Stimulated activated CD8-positive, alpha-beta memory T cell treated with anti-CD3 and anti-CD28 coated beads, Interleukin-7, amount 100 ng/mL, for 24 hours (primary cell): ENCODE results near the gene TBC1D3I.
"Not testable (repeated sequence)": the region's sequence is repeated elsewhere in the genome, so short reads cannot be mapped to it uniquely, and the experiment has no call there.

ENCODE experiments used
- DNase-seq: peaks from one replicate; pipeline ENCODE4 v3.0.0-alpha.2; 2020; ENCODE audit warnings: low read depth

Gene TBC1D3I

GRCh38 chr17:36264470-36264869, at the start of gene TBC1D3I:
TSS of gene TBC1D3I (minus strand) at chr17:36264570. CDS start at chr17:36262985, 1,585 bp downstream.
- not testable (repeated sequence) for DNase-seq

- not testable (repeated sequence) for DNase-seq
Observed at GRCh38 chr17:36295161-36295560, 30.8 kb upstream of the TBC1D3I start.

- DNase-seq: not testable (repeated sequence)
Observed at GRCh38 chr17:36289965-36290612, 25.7 kb upstream of the TBC1D3I start.

GRCh38 chr17:36284219-36284618, 19.8 kb upstream of the TBC1D3I start:
- DNase-seq: not testable (repeated sequence)

- DNase-seq: not testable (repeated sequence)
Observed at GRCh38 chr17:36283256-36283655, 18.9 kb upstream of the TBC1D3I start.

- DNase-seq: not testable (repeated sequence)
Observed at GRCh38 chr17:36242046-36242445, 22.3 kb downstream of the TBC1D3I start.

- not testable (repeated sequence) for DNase-seq
Observed at GRCh38 chr17:36229644-36230043, 34.7 kb downstream of the TBC1D3I start.

GRCh38 chr17:36222967-36223366, 41.4 kb downstream of the TBC1D3I start:
- not testable (repeated sequence) for DNase-seq

GRCh38 chr17:36221581-36222100, 42.7 kb downstream of the TBC1D3I start:
- not testable (repeated sequence) for DNase-seq

- not testable (repeated sequence) for DNase-seq
Observed at GRCh38 chr17:36220737-36221580, 43.4 kb downstream of the TBC1D3I start.

GRCh38 chr17:36219556-36219955, 44.8 kb downstream of the TBC1D3I start:
- not testable (repeated sequence) for DNase-seq

GRCh38 chr17:36215406-36216308, 48.7 kb downstream of the TBC1D3I start:
- DNase-seq: not testable (repeated sequence)

GRCh38 chr17:36214918-36215317, 49.5 kb downstream of the TBC1D3I start:
- no peak for DNase-seq

- DNase-seq: no peak
Observed at GRCh38 chr17:36213695-36214094, 50.7 kb downstream of the TBC1D3I start.

- DNase-seq: no peak
Observed at GRCh38 chr17:36212966-36213365, 51.4 kb downstream of the TBC1D3I start.

GRCh38 chr17:36212272-36212605, 52.1 kb downstream of the TBC1D3I start:
- DNase-seq: no peak

- not testable (repeated sequence) for DNase-seq
Observed at GRCh38 chr17:36211484-36212271, 52.7 kb downstream of the TBC1D3I start.

- not testable (repeated sequence) for DNase-seq
Observed at GRCh38 chr17:36210439-36211211, 53.7 kb downstream of the TBC1D3I start, which contains the start of gene CCL4L2. TSS of gene CCL4L2 (plus strand) at chr17:36211063.

- DNase-seq: no peak
Observed at GRCh38 chr17:36209575-36209974, 54.8 kb downstream of the TBC1D3I start.

GRCh38 chr17:36207383-36207782, 57.0 kb downstream of the TBC1D3I start:
- DNase-seq: not testable (repeated sequence)
